Measurements from ENCODE around the gene HTR3E. TPM values are rescaled to one million over a fixed set of nuclear protein-coding genes. Genes with fewer than 3 reads are reported as not detected.

HTR3E gene
- polyA plus RNA-seq, 1 donor from 2014 or later, result not detected

GRCh38 chr3:184110316-184110725, 13.5 kb downstream of the HTR3E start:
- H3K36me3 ChIP-seq (ENCODE audit: insufficient read depth, low read length), result no peaks in the 10 kb centered on the region
- no peak overlapping the region for H3K4me2 ChIP-seq (ENCODE audit: low read length)
- no peak overlapping the region for H2AFZ ChIP-seq (ENCODE audit: low read depth, low read length)
- H3K27ac ChIP-seq (ENCODE audit: low read length), result no peak overlapping the region
- no peak overlapping the region for H3K9ac ChIP-seq (ENCODE audit: low read length)
- H3K9me2 ChIP-seq (ENCODE audit: insufficient read depth, low read length), result no peaks in the 10 kb centered on the region
- TF ChIP-seq EZH2 (IDR thresholded peaks at IDR 0.05; ENCODE audit: borderline replicate concordance, insufficient read depth, low read length, poor library complexity, severe bottlenecking), result no peak
- no peak for TF ChIP-seq RAD21 (conservative IDR thresholded peaks at IDR 0.05)
- no peak for TF ChIP-seq CTCF (IDR thresholded peaks at IDR 0.05; ENCODE audit: poor library complexity, severe bottlenecking)
- no peak for TF ChIP-seq SMC3 (conservative IDR thresholded peaks at IDR 0.05; ENCODE audit: poor library complexity)
- TF ChIP-seq REST (IDR thresholded peaks at IDR 0.05; ENCODE audit: borderline replicate concordance), result no peak
- TF ChIP-seq MXI1 (conservative IDR thresholded peaks at IDR 0.05; ENCODE audit: poor library complexity, severe bottlenecking), result no peak
- TF ChIP-seq TAF1 (IDR thresholded peaks at IDR 0.05; ENCODE audit: low read depth), result no peak
- TF ChIP-seq EP300 (conservative IDR thresholded peaks at IDR 0.05; ENCODE audit: poor library complexity, severe bottlenecking), result no peak
- TF ChIP-seq POLR2AphosphoS5 (IDR thresholded peaks at IDR 0.05), result no peak
- no peaks in the 10 kb centered on the region for H3K79me2 ChIP-seq (replicated peaks; ENCODE audit: insufficient read depth, low read length)
- H3K4me3 ChIP-seq (ENCODE audit: low read length), result no peak overlapping the region
- H3K9me3 ChIP-seq (ENCODE audit: low read length), result no peaks in the 10 kb centered on the region
- no peaks in the 10 kb centered on the region for H4K20me1 ChIP-seq (ENCODE audit: insufficient read depth)
- no peaks in the 10 kb centered on the region for H3F3A ChIP-seq (ENCODE audit: insufficient read depth, low read length, poor library complexity, severe bottlenecking)
- H3K27me3 ChIP-seq (ENCODE audit: insufficient read depth, low read depth, low read length), result no peaks in the 10 kb centered on the region

GRCh38 chr3:184116017-184116416, 19.2 kb downstream of the HTR3E start:
- Histone ChIP-seq H3K79me2 (replicated peaks; ENCODE audit: insufficient read depth, low read length) (no peaks in the 10 kb centered on the region), H3F3A (ENCODE audit: insufficient read depth, low read length, poor library complexity, severe bottlenecking) (no peaks in the 10 kb centered on the region), H3K27ac (ENCODE audit: low read length) (no peak overlapping the region), H3K4me3 (ENCODE audit: low read length) (no peak overlapping the region), H2AFZ (ENCODE audit: low read depth, low read length) (no peak overlapping the region), H3K4me2 (ENCODE audit: low read length) (no peak overlapping the region), H3K27me3 (ENCODE audit: insufficient read depth, low read depth, low read length) (no peaks in the 10 kb centered on the region), H4K20me1 (ENCODE audit: insufficient read depth) (no peaks in the 10 kb centered on the region), H3K9me3 (ENCODE audit: low read length) (no peaks in the 10 kb centered on the region), H3K9ac (ENCODE audit: low read length) (no peak overlapping the region), H3K9me2 (ENCODE audit: insufficient read depth, low read length) (no peaks in the 10 kb centered on the region), H3K36me3 (ENCODE audit: insufficient read depth, low read length) (no peaks in the 10 kb centered on the region)
- TF ChIP-seq REST (IDR thresholded peaks at IDR 0.05; ENCODE audit: borderline replicate concordance) (no peak), RAD21 (conservative IDR thresholded peaks at IDR 0.05) (no peak), EP300 (conservative IDR thresholded peaks at IDR 0.05; ENCODE audit: poor library complexity, severe bottlenecking) (no peak), POLR2AphosphoS5 (IDR thresholded peaks at IDR 0.05) (no peak), EZH2 (IDR thresholded peaks at IDR 0.05; ENCODE audit: borderline replicate concordance, insufficient read depth, low read length, poor library complexity, severe bottlenecking) (no peak), CTCF (IDR thresholded peaks at IDR 0.05; ENCODE audit: poor library complexity, severe bottlenecking) (no peak), SMC3 (conservative IDR thresholded peaks at IDR 0.05; ENCODE audit: poor library complexity) (no peak), TAF1 (IDR thresholded peaks at IDR 0.05; ENCODE audit: low read depth) (no peak), MXI1 (conservative IDR thresholded peaks at IDR 0.05; ENCODE audit: poor library complexity, severe bottlenecking) (no peak)

All from neural cell (in vitro differentiated cells).